PFSK-1 (cell line): ENCODE results near the gene PIGQ.

Experiments
- FOXP2 ChIP-seq: optimal IDR thresholded peaks from 2 replicates; pipeline ENCODE3; 2011; ENCODE audit warnings: borderline replicate concordance, control low read depth, inconsistent platforms; ENCODE audit not compliant: insufficient read depth; ENCODE audit errors: extremely low read length, extremely low read depth
- POLR2AphosphoS5 ChIP-seq: IDR thresholded peaks from 2 replicates; pipeline ENCODE4 v1.6.1; 2012; ENCODE audit warnings: low read depth, mild to moderate bottlenecking, control low read depth, low read length, moderate library complexity
- REST ChIP-seq, 2 experiments: IDR thresholded peaks; 2 replicates each; pipeline versions ENCODE4 v1.6.1 to v1.8.0; 2011 to 2012; ENCODE audit warnings: low read depth in 2 of 2, low read length in 2 of 2, control low read depth in 1 of 2, inconsistent platforms in 1 of 2, mild to moderate bottlenecking in 1 of 2, moderate library complexity in 1 of 2; ENCODE audit not compliant: insufficient read depth in 1 of 2
- SIN3A ChIP-seq: IDR thresholded peaks from 2 replicates; pipeline ENCODE4 v1.6.1; 2012; ENCODE audit warnings: mild to moderate bottlenecking, low read length, moderate library complexity, borderline replicate concordance; ENCODE audit not compliant: insufficient read depth
- TAF1 ChIP-seq: IDR thresholded peaks from 2 replicates; pipeline ENCODE4 v1.6.1; 2012; ENCODE audit warnings: low read length, control low read depth, borderline replicate concordance; ENCODE audit not compliant: insufficient read depth

PIGQ gene

DNA sequence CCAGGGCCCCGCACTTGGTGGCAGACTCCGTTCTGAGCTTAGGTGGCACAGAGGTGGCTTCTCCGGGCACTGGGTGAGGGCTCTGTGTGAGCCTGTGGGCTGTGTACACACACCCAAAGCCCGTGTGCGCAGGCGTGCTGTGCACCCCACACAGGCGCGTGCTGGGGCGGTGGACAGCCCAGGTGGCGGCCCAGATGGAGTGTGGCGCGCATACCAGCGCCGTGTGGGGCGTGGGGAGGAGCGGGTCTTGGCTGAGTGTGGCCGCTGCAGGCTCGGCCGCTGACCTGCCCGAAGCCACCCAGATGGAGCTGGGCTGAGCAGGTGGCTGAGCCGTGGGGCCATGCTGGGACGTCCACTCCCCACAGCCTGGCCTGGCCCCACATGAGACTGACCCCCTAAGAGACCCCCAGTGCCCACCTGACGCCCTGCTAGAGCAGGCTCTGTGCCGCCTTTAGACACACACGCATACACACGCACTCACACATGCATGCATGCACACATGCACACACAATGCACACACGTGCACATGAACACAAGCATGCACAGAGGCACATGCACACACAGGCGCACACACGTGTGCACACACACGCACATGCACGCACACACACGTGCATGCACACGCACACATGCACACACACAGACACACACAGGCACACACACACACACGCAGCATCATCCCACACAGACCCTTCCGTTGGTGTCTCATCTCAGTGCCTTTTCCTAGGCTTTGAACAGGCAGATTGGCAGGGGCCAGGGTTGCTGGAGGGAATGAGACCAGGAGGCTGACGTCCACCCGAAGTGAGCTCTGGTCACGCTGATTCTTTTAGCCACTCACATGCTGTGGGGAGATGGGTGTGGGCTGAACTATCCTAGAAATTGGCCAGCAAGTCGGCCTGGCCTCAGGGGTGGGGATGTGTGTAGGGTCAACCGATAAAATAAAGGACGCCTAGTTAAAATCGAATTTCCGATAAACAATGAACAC lies 7.5 kb upstream of the PIGQ start:
- TF ChIP-seq FOXP2: no peak
- TF ChIP-seq REST (IDR thresholded peaks at IDR 0.05; ENCODE audit: insufficient read depth in 1 of 2, low read depth in 2 of 2, low read length in 2 of 2): no peak
- no peak for TF ChIP-seq TAF1
- no peak for TF ChIP-seq SIN3A
- no peak for TF ChIP-seq POLR2AphosphoS5

DNA sequence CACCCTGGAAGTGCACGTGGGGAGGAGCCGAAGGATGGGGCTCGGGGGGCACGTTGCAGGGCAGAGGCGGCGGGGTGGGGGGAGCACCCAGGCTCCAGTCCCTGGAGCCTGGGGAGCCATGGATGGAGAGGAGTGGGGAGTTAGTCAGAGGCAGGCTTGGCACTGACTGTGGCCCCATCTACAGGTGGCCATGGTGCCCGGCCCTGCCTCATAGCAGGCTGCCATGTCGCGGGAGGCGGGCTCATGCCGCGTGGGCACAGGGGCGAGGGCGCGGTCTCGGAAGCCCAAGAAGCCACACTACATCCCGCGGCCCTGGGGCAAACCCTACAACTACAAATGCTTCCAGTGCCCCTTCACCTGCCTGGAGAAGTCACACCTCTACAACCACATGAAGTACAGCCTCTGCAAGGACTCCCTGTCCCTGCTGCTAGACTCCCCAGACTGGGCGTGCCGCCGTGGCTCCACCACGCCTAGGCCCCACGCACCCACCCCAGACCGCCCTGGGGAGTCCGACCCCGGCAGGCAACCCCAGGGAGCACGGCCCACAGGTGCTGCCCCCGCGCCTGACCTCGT lies 6.6 kb upstream of the PIGQ start:
- no peak for TF ChIP-seq SIN3A
- TF ChIP-seq POLR2AphosphoS5: no peak
- TF ChIP-seq TAF1: no peak
- no peak for TF ChIP-seq REST (IDR thresholded peaks at IDR 0.05; ENCODE audit: insufficient read depth in 1 of 2, low read depth in 2 of 2, low read length in 2 of 2)
- TF ChIP-seq FOXP2: no peak

- TF ChIP-seq FOXP2 (no peak), POLR2AphosphoS5 (no peak), TAF1 (no peak), SIN3A (no peak), REST (IDR thresholded peaks at IDR 0.05; ENCODE audit: insufficient read depth in 1 of 2, low read depth in 2 of 2, low read length in 2 of 2) (no peak)
Observed at GRCh38 chr16:564690-565418, 4.9 kb upstream of the PIGQ start.

GRCh38 chr16:565419-566330 lies 4.1 kb upstream of the PIGQ start:
- no peak for TF ChIP-seq POLR2AphosphoS5
- TF ChIP-seq SIN3A: no peak
